Suppressor macrophage (primary cell): Measurements from ENCODE around the gene ELOA.
"Not testable (repeated sequence)": the region's sequence is repeated elsewhere in the genome, so short reads cannot be mapped to it uniquely, and the experiment has no call there.

Source experiments
- DNase-seq, 4 experiments: peaks; one replicate each; pipeline ENCODE4 v3.0.0-alpha.2; 2020 to 2022

ELOA gene

GRCh38 chr1:23736437-23737134 lies 6.7 kb upstream of the ELOA start:
- DNase-seq = no peak

- no peak for DNase-seq
Observed at GRCh38 chr1:23741609-23742008, 1.7 kb upstream of the ELOA start.

DNA sequence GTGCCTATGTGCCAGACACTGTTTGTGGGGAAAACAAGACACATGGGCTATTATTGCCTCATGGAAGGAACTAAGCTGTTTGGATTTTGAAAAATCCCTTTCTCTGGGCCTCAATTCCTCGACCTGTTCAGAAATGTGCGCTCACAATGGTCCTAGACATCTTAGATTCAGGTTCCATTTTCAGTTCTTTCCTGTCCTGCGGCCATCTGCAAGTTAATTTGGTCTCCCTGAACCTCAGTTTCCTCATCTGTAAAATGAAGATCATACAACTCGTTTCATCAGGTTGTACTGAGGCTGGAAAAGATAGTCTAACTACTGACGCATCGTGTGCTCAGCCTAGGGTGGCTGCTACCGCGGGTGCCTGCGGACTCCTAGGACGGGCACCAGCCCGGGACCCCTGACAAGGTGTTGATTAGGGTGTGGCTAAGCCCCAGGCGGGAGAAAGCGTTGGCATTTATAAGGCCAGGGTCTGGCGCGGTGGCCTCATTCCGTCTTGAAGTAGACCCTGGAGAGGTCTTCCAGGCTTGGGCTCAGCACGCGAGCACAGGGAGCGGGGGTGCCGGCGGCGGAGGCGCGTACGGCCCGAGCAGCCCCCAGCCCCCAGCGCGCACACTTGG lies 493 bp upstream of the ELOA start:
- DNase-seq = peak in 1 of 4 experiments; percentile 15

- peak in 3 of 4 experiments; percentile 37 to 59 (median 52) for DNase-seq
Observed at GRCh38 chr1:23745515-23745914, 2.2 kb downstream of the ELOA start.

DNA sequence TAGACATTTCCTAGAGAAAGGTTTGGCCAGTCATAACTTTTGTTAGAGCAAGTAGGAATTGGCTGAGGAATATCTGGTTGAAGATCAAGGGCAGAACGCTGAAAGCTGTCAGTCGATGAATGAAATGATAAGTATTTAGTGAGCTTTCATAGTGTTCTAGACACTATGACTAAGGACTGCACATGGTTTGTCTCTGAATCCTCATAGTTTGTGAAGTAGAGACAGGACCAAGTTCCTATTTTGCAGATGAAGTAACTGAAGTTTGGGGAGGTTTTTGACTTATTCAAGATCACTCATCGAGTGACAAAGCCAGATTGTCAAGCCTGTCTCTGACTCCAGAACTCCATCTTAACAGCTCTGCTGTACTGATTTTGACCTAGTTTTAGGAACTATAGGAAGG lies 4.7 kb downstream of the ELOA start:
- DNase-seq = peak; percentile 8 to 57 (median 32)

DNA sequence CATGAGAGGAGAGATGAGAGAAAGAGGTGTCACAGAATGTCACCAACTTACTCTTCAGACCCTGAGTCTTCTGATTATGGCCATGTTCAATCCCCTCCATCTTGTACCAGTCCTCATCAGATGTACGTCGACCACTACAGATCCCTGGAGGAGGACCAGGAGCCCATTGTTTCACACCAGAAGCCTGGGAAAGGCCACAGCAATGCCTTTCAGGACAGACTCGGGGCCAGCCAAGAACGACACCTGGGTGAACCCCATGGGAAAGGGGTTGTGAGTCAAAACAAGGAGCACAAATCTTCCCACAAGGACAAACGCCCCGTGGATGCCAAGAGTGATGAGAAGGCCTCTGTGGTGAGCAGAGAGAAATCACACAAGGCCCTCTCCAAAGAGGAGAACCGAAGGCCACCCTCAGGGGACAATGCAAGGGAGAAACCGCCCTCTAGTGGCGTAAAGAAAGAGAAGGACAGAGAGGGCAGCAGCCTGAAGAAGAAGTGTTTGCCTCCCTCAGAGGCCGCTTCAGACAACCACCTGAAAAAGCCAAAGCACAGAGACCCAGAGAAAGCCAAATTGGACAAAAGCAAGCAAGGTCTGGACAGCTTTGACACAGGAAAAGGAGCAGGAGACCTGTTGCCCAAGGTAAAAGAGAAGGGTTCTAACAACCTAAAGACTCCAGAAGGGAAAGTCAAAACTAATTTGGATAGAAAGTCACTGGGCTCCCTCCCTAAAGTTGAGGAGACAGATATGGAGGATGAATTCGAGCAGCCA lies 8.0 kb downstream of the ELOA start:
- DNase-seq = peak; percentile 61 to 79 (median 76)

DNA sequence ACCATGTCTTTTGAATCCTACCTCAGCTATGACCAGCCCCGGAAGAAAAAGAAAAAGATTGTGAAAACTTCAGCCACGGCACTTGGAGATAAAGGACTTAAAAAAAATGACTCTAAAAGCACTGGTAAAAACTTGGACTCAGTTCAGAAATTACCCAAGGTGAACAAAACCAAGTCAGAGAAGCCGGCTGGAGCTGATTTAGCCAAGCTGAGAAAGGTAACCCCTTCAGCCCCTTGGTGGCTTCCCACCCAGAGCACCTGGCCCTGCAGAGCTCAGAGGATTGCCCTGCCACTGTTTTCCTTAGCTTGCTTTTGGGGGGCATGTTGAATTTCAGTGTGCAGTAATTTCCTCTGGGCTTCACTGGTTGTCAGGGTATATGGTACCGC lies 8.5 kb downstream of the ELOA start:
- no peak for DNase-seq

DNA sequence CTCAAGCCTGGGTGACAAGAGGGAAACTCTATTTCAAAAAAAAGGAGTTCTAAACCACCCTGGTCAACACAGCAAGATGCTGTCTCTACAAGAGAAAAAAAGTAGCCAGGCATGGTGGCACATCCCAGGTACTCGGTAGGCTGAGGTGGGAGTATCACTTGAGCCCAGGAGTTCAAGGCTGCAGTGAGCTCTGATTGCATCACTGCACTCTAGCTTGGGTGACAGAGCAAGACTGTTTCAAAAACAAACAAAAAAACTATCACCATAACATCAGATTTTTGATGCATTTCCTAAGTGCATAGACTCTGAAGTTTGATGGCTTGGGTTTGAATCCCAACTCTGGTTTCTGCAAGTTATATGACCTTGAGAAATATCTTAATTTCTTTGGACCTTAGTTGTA lies 9.6 kb downstream of the ELOA start:
- no peak for DNase-seq

- no peak for DNase-seq
Observed at GRCh38 chr1:23756676-23757075, 13.4 kb downstream of the ELOA start.

GRCh38 chr1:23757812-23758211 lies 14.5 kb downstream of the ELOA start:
- no peak for DNase-seq

GRCh38 chr1:23759277-23759676 lies 16.0 kb downstream of the ELOA start:
- no peak for DNase-seq

DNA sequence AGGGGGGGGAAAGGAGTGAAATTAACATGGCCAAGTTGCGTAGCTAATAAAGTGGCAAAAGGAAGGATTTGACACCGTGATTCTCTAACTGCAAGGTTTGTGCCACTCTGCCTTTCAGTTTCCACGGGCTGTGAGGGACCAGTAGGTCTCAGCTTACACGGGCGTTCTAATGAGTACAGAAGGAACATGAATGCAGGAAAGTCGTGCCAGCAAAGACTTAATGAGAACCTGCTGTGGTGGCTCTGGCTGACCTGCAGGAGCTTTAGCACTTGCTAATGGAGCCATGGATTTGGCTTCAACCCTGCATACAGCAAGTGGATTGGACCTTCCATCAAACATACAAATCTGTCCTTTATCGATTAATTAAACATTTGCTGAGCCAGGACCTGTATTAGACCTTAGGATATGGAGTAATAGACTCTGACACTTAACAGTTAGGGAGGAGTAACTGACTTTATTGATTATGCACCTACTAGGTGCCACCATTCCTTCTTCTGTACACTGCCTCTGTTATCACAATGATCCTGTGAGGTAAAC lies 19.8 kb downstream of the ELOA start:
- no peak for DNase-seq

DNA sequence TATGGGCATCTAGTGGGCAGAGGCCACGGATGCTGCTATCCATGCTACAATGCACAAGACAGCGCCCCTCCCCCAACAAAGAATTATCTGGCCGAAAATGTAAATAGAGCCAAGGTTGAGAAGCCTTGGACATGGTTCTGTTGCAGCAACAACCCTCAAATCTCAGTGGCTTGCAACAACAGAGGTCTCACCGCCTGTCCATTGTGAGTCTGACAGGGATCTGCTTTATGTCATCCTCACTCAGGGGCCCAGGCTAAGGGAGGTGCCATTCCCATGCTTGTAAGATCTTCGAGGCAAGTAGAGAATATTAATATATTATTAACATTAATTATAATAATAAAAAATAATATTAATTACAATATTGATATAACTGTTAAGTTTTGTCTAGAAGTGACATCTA lies 25.5 kb downstream of the ELOA start:
- DNase-seq = no peak

DNA sequence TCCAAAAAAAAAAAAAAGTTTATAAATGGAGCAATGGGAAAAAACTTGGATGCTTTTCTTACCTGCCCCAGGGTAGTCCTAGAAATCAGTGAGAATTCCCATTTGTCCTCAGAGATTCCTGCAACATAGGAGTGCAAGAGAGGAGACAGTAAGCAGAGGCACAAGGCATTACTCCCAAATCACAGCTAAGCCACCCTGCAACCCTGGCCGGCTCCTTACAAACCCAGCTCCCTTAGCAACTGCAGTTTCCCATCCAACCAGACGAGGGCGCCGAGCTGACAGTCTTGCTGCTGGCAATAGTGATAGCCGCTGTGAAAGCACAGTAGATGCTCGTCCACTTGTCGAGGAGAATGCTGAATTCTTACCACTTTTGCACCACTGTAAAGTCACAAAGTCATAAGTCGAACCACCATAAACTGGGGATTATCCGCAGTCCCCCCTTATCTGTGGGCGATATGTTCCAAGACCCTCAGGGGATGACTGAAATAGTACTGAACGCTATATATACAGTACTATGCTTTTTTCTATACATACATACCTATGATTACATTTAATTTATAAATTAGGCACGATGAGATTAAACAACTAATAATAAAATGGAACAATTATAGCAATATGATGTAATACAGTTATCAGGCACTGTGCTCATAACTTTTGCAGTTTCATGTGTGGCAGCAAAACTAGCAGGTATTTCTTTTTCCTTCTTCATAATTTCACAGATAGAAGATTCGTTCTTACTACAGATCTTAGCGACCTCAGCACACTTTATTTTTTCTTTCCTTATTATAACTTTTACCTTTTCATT lies 29.0 kb downstream of the ELOA start:
- peak; percentile 88 to 94 (median 92) for DNase-seq

DNA sequence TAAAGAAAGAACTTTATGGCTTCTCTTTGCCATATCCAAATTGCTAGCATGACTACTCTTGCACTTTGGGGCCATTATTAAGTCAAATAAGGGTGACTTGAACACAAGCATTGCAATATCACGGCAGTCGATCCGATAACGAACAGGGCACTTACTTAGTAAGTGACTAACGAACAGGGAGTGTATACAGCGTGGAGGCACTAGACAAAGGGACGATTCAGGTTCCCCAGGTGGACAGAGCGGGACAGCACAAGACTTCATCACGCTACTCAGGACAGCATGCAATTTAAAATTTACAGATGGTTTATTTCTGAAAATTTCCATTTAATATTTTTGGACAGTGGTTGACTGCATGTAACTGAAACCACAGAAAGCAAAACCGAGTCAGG lies 29.6 kb downstream of the ELOA start:
- DNase-seq = no peak

- no peak for DNase-seq
Observed at GRCh38 chr1:23774174-23774880, 31.1 kb downstream of the ELOA start.

DNA sequence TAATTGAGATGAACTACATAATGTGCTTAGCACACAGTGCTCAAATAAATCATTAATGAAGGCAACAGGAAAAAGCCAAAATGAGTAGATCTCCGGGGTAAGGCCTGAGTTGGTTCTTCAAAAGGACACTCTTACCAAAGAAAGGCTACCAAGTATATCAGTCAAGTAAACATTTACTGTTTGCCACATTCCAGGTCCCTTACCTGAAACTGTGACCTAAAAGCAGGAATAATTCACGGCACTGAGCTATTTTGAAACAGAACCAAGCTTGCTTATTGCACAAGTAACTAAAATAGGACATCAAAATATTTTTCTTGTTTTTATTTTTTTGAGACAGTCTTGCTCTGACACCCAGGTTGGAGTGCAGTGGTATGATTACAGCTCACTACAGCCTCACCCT lies 32.9 kb downstream of the ELOA start:
- no peak for DNase-seq

GRCh38 chr1:23777979-23778814 lies 34.9 kb downstream of the ELOA start, which contains the start of gene PITHD1:
TSS of gene PITHD1 (plus strand) at chr1:23778418. CDS start at chr1:23778516, 98 bp downstream.
- peak; percentile 91 to 95 (median 94) for DNase-seq

DNA sequence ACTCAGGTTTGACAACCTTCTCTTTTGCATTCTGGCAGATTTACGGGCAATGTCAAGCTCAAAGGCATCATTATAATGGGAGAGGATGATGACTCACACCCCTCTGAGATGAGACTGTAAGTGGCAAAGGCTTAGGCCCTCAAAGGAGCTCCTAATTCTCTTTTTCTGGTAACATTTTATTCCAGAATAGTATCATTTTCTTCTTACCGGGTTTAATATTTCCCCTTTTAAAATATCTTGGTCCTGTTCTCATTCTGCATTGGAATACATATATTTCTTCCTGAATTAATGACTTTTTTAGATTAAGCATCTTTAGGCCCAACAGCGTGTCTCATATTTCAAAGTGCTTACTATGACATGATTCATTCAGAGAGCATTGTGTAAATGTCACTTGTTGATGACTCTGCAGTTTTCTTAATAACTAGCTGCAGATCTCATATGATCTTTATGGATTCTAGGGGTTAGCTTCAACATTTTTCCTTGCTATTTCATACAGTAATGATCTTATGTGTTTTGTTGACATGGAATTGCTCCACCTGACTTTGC lies 36.6 kb downstream of the ELOA start:
- DNase-seq = peak in 3 of 4 experiments; percentile 37 to 73 (median 69)

DNA sequence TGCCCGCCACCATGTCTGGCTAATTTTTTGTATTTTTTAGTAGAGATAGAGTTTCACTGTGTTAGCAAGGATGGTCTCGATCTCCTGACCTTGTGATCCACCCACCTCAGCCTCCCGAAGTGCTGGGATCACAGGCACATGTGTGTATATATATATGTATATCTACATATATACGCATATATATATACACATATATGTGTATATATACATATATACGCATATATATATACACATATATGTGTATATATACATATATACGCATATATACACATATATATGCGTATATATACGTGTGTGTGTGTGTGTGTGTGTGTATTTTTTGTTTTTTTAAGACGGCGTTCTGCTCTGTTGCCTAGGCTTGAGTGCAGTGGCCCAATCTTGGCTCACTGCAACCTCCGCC lies 39.9 kb downstream of the ELOA start:
- not testable (repeated sequence) for DNase-seq

DNA sequence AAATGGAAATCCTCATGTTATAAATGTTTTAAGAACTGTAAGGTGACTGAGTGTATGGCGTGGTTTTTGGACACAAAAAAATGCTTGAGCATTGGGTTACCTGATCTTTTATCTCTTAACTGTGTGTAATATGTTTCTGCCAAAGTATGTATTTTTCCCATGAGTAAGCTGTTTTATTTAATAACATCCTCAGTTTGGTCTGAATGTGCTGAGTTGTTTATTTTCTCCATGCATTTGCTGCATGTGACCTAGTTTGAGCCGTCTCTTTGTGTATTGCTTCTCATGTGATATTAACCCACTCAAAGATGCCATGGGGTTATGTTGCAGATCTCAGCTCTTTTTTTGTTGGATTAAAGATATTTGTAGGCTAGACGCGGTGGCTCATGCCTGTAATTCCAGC lies 41.6 kb downstream of the ELOA start:
- DNase-seq = peak in 3 of 4 experiments; percentile 40 to 83 (median 75)
